Raji (cell line): ENCODE measurements around the gene UBXN2A.

Source experiments
- POLR2A ChIP-seq: IDR thresholded peaks from 2 replicates; pipeline ENCODE4 v1.6.1; 2011; ENCODE audit warnings: low read depth, low read length, control low read depth; ENCODE audit not compliant: insufficient read depth

The UBXN2A gene

GRCh38 chr2:24019729-24020128 is 79.5 kb downstream of the UBXN2A start:
- no peak for TF ChIP-seq POLR2A

- no peak for TF ChIP-seq POLR2A
Observed at GRCh38 chr2:24020244-24020643, 80.0 kb downstream of the UBXN2A start.

- TF ChIP-seq POLR2A, result no peak
Observed at GRCh38 chr2:24021122-24021998, 81.1 kb downstream of the UBXN2A start.

GRCh38 chr2:24022324-24022974 is 82.2 kb downstream of the UBXN2A start:
- no peak for TF ChIP-seq POLR2A

GRCh38 chr2:24022975-24023575 is 82.8 kb downstream of the UBXN2A start:
- no peak for TF ChIP-seq POLR2A

GRCh38 chr2:24024018-24024417 is 83.8 kb downstream of the UBXN2A start:
- TF ChIP-seq POLR2A, result no peak

GRCh38 chr2:24024996-24025663 is 84.9 kb downstream of the UBXN2A start:
- no peak for TF ChIP-seq POLR2A

GRCh38 chr2:24026233-24026632 is 86.0 kb downstream of the UBXN2A start:
- TF ChIP-seq POLR2A, result no peak

GRCh38 chr2:24038786-24039499 is 98.7 kb downstream of the UBXN2A start:
- no peak for TF ChIP-seq POLR2A

- TF ChIP-seq POLR2A, result no peak
Observed at GRCh38 chr2:24040511-24040910, 100.2 kb downstream of the UBXN2A start.

GRCh38 chr2:24045511-24046508 is 105.5 kb downstream of the UBXN2A start:
- TF ChIP-seq POLR2A, result no peak

GRCh38 chr2:24046599-24046929 is 106.3 kb downstream of the UBXN2A start:
- TF ChIP-seq POLR2A, result no peak

- peak; percentile 94 for TF ChIP-seq POLR2A
Observed at GRCh38 chr2:24046930-24047702, 106.9 kb downstream of the UBXN2A start, which contains the start of gene WDCP. WDCP (minus strand) TSS chr2:24047391; CDS start chr2:24039494, 7,897 bp downstream.
